Right lobe of liver (tissue), 4 donors: ENCODE data around the gene EXD3.

Source experiments
- POLR2A ChIP-seq: fragments of 450-650 bp; IDR thresholded peaks from one replicate; pipeline ENCODE4 v1.6.1; 2017; ENCODE audit warnings: antibody characterized with exemption, mild to moderate bottlenecking
- TF ChIP-seq, protein P1 (sequence below), 4 donors: fragments of 200-600 bp in 3 of 4; fragments of 450-650 bp in 1 of 4; IDR thresholded peaks; one replicate each; pipeline versions ENCODE4 v1.5.1 to v1.8.0; 2016 to 2022; ENCODE audit warnings: antibody characterized with exemption in 4 of 4, mild to moderate bottlenecking in 2 of 4
- donor health status: DM: no; HTN: no; CAD: no.
- donor health status: DM: no; HTN: no; CAD: no.
- donor health status: DM: no; HTN: yes; CAD: no.

GRCh38 chr9:137354153-137354844 is 68.7 kb downstream of the EXD3 start:
- TF ChIP-seq, protein P1, sequence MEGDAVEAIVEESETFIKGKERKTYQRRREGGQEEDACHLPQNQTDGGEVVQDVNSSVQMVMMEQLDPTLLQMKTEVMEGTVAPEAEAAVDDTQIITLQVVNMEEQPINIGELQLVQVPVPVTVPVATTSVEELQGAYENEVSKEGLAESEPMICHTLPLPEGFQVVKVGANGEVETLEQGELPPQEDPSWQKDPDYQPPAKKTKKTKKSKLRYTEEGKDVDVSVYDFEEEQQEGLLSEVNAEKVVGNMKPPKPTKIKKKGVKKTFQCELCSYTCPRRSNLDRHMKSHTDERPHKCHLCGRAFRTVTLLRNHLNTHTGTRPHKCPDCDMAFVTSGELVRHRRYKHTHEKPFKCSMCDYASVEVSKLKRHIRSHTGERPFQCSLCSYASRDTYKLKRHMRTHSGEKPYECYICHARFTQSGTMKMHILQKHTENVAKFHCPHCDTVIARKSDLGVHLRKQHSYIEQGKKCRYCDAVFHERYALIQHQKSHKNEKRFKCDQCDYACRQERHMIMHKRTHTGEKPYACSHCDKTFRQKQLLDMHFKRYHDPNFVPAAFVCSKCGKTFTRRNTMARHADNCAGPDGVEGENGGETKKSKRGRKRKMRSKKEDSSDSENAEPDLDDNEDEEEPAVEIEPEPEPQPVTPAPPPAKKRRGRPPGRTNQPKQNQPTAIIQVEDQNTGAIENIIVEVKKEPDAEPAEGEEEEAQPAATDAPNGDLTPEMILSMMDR (IDR thresholded peaks at IDR 0.05), result no peak
- TF ChIP-seq POLR2A, result no peak
